HG03378 (cell line): ENCODE measurements around the gene MYO1B.
A peak's percentile ranks its signal among the peaks of the same experiment; 100 is the strongest.

ENCODE experiments used
- ATAC-seq: cut with Tn5 transposase; IDR thresholded peaks from one replicate; pipeline ENCODE4 v1.9.1; 2021; ENCODE audit warnings: mild to moderate bottlenecking, moderate library complexity; ENCODE audit not compliant: unreplicated experiment

MYO1B gene

DNA sequence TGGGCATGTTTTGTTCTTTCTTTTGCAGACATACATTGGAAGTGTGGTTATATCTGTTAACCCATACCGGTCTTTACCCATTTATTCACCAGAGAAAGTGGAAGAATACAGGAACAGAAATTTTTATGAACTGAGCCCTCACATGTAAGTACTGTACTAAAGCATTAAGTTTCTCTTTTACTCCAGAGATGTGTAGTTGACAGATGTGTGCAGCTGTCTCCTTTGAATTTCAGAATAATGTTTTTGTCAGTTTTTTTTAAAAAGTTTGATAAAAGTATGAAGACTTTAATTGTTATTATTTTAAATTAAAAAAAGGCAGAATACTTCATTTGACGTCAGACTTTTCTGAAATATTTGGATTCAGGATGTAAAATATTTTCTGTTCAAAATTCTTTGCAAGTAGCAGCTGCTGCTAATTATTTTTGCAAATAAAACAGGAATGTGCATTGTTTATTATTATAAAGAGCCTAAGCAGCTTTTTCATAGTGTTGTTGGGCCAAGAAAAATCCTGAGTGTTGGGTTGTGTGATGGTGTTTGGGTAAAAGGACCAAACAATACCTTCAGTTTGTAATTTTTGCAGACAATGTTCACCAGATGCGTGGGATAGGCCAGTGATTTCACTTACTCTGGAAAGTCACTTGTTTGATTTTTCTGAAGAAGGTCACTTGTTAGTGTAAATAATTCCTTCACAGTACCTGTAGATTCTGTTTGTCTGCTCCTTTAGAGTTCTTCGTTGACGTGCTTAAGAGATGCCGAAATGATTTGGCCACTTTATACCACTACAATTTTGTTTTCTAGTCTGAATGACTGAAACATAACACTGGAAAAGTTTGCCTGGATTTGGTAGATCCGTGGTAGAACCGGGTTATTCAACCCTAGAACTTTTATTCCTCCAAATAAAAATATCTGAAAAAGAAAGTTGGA, 51.1 kb downstream of the MYO1B start:
- no peak for ATAC-seq

DNA sequence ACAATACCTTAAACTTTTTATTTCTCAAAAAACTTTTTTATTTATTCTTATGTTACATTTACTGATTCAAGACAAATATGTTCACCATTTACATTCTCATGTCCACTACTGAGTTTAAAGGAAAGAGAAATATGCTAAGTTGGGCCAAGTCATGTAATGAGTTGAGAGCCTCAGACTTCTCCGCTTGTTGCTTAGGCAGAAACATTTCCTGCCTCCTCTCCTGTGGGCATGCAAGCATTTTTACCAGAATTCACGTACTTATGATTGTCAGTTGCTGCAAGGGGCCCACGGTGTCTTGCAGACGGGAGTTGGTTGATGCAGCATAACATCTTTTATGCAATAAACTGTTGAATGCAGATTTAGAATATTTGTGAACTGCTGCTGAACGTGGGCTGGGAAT, 51.8 kb downstream of the MYO1B start:
- ATAC-seq = no peak

DNA sequence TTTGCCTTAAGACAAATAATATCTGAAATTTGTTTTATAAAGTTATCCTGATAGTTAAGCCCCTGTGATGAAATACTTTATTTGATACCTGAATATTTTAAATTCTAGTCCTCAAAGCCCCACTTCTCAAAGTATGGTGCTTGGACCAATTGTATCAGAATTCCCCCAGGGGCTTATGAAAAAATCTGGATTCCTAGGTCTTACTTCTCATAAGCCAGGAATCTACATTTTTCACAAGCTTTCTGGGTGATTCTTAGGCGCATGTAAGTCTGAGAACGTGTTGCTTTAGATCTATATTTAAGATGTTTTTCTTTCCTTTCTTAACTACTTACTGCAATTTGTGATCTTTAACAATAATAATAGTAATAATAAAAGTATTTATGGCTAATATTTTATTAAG, 53.1 kb downstream of the MYO1B start:
- ATAC-seq = no peak

DNA sequence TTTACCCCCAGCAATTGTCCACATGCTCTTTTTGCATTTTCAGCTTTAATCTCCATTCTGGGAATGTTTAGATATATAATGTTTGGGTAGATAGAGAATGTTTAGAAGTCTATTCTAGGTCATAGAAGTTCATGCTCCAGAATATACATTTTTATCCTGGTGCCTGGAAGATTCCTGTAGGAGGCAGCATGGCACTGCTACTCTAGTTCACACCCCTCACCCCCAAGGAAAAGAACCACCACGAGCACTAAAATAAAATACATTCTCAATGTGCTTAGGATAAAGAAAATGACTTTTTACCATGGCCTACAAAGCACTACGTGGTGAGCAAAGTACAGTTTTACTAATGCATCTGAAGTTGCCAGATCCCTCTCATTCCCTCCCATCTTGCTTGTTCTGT, 53.8 kb downstream of the MYO1B start:
- ATAC-seq = no peak

DNA sequence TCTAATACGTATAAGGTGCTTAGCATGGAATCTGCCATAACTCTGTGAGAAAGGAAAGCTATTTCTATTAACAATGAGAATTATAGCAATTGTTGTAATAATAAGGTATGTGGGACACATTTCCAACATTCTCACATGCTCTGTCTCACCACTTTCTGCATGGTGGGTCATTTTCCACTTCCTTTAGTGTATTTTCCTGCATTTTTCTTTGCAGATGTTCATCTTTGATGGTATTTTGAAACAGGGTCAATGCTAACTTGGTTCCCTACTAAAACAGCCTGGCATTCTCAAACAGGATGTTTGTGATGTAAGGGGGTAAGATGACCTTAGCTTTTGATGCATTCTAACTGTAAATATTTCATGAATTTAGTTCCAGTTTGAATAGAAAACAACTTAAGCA, 54.7 kb downstream of the MYO1B start:
- no peak for ATAC-seq

DNA sequence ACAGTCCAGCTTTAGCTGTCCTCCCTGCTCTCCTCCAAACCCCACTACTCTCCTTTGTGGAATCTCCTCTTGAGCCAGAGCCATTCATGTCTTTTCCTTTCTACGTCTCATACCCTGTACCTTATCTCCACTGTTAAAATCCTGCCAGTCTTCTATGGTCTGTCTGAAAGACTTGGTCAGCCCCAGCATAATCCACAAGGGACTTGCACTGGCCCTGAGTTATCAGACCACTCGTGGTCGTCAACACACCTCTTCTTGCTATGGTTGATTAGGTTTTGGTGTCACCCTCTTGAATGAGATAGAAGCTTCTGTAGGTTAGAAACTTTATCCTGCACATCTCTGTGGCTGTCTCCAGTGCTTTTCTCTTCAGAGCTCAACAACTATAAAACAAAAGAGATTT, 56.8 kb downstream of the MYO1B start:
- no peak for ATAC-seq

DNA sequence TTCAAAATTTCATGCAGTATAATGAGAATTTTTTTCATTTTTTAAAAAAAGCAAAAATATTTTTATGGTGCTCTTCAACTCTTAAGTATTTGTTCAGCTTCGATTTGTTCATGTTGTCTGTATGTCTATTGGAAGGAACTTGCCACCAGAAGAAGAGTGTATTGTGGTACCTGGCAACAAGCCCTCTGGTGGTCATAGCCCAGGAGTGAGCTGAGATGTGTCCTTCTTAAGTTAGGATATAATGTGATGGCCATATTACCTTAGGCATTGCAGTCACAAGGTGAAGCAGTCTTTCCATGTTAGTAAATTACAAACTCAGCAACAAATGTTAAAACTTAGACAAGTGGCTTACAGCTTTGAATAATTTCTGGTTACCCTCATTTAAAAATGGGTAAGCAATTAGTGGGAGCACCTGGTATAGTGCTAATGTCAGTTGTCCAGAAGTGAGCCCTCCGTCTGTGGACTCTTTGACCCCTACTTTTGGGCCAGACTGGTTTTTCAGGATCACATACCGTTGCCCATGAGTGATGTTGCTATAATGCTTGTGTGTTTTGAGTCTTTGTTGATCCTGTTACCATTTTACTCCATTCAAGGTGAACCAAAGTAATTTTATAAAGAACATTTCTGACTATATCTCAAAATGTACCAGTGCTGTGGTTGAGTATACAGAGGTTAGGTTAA, 57.4 kb downstream of the MYO1B start:
- ATAC-seq = peak; percentile 87

DNA sequence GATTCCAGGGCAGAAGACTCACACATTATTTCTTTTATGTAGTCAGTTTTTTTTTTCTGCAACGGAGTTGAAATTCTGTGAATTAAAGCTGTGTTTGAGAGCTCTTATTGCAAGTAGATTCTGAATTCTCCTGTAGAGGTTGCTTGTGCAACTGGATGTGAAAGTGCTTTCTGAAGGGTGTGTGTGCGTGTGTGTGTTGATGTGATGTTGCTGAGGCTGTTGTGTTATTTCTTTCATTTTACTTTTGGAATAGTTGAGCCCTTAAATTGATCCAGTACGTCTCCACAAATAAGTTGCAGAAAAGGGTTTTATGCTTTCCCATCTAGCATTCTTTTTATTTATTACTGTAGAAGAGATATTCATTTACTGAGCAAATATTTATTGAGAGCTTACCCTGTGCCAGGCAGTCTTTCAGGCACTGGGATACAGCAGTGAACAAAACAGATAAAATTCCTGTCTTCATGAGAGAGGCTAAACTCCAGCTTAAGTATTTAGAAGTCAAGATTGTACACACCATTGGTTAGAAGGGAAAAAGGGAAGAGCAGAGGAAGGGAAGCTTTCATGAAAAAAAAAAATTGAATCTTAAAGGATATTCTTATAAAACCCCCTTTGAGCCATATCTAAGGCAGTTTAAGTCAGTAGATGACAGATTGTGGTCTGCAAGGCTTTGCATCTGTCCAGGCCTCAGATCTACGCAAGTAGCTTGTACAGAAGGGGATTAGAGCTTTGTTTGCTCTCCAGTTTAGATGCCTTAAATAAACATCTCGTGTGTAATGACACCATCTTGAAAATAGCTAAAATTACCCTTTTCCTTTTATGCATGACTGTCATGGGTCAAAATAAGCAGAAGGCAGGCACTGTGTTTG, 58.2 kb downstream of the MYO1B start:
- ATAC-seq = no peak

DNA sequence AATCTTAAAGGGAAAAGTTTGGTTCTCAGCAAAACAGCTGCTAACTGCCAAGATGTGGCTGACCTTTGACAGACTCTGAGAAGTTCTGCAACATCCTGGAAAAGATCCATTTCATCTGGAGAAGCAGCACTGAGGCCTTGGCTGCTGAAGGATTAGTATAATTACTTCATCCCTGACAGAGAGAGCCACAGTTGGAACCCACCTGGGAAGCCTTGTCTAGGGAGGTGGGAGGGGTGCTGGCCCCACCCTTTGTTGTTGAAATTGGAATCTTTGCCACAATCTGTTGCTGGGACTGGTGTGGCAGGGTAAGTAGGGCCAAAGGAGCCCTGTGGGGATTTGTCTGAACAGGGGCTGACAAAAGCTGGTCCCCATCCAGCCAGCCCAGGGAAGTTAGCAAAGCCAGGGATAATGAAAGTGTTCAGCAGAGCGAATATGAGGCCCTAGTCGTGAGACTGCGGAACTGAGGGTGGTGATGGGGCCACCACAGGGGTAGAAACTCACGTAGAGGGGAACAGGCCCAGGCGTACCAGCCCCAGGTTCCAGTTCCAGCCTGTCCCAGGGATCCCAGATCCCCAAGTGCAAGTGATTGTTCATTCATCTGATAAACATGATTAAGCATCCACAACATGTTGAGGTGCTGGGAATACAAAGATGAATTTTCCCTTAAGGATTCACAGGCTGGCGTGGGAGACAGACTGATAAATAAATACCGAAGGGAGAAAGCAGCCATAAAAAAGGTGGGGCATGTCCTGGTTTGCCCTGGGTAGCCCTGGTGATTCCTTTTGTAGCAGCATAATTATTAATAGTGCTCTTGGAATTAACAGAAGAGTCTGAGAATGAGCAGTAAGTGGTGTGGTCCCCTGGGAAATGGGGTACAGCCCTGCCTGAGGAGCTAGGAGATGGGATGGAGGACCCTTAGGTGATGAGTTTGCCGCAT, 60.0 kb downstream of the MYO1B start:
- ATAC-seq = no peak

DNA sequence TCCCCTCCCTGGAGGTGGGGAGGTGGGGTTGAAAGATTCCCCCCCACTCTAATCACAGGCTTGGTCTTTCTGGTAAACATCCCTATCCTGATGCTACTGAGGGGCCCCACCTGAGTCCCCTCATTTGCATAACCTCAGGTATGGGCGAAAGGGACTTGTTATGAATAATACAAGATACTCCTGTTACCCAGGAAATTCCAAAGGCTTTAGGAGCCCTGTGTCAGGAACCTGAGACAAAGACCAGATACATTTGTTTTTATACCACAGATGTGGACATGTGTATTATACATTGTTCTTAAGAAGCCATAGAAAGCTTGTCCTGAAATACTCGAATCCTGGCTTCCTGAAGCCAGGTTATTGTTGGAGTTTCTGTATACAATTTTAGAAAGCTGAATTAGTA, 62.8 kb downstream of the MYO1B start:
- no peak for ATAC-seq

DNA sequence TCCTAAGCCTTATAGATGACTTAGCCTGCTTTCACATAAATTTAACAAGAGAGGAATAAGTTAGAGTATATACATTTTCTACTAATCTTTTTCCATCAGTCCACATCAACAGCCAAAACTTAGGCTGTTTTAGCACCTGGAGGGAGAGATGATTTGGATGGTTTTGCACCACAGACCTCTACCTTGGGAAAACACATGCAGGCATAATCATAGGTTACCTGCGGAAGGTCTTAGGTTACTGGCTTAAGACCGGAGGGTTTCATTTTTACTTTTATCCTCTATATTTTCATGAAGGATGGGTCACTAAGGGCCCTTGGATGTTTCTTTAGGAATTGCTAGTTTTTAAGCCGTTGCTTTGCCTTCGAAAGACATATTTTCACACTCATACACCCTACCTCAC, 66.0 kb downstream of the MYO1B start:
- ATAC-seq = no peak

DNA sequence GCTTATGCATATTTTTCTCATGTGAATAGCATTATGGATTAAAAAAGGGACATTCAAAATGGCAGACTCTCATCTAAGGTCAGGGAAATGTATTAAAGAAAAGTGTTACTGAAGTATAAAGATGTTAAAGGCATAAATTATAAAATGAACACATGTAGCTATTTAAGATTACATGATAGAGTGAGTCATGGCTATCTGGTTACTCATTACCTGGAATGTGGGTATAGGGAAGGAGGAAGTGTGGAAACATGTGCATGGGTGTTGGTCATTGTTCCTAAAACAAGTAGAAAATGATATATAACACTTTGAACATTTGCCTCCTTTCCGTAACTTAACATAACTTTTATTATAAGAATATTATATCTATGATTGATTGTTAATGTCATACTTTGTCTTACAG, 66.4 kb downstream of the MYO1B start:
- ATAC-seq = no peak

DNA sequence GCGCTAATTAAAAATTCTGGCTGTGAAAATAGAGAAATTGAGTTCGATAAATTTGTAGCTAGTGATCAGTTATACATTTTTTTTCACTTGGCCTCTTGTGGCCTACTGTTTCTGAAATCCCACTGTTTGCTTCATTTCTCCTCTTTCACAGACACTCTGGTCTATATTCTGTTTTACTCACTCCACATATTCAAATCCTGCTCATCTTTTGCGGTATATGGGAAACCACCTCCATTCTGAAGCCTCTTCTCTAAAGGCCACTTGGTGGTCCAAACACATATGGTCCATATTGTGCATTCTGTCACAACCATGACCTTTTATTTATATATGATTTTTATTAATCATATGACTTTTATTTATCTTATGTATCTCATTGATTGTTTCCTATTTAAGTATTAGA, 67.0 kb downstream of the MYO1B start:
- no peak for ATAC-seq

DNA sequence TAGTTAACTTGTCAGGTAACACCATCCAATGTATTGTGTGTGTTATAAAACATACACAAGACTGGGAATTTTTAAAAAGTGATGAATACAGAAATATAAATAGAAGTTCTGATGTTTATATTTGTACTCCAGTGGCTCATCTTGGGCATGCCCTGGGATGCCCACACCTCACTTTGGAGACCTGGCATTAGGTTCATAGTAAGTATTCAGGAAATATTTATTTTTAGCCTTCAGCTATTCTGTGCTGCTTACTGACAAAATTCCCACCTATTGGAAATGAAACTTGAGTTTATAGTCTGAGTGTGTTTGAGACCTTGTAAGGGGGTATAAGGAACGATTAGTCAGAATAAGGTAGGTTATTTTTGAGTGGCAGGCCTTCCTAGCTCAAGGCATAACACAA, 67.5 kb downstream of the MYO1B start:
- no peak for ATAC-seq

DNA sequence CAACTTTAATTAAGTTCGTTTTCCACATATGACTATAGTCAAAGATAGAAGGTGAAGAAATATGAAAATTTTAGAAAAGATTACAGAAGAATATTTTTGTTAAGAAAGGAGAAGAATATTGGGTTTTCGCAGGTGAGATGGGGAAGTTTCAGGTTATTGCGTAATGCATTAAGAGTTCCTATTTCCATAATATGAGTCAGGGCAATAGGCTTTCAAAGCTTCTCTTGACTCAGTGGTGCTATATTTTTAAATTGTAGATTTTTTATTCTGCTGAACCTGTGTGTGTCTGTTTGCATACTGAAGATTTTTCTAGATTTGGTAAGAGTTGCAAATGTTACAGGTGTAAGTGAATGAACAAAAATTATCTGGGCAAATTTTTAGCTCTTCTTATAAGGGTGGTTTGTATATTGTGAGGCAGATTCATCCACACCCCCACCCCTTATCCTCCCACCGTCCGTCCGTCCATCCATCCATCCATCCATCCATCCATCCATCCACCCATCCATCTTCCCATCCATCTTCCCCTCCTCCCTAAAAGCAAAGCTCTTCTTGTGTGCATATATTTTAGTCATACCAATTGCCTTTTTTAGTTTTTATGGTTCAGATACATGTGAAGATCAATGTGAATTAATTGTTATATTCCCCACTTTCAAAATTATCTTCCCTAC, 69.6 kb downstream of the MYO1B start:
- no peak for ATAC-seq

DNA sequence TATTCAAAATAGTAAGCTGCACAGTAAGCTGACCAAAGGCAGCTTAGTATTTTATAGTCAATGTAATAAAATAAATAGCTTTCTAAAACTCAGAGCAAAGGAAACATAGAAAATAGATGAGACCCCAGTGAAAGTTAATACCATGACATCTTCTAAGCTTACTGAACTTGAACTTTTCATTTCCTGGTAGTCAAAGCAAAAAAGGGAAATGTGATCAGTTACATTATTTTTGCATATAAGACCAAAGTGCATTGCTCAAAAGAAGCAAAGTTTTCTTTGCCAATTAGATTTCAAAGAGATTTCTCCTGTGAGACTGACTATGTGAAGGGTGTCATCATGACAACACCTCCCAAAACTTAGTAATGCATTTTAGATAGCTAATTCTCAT, 70.2 kb downstream of the MYO1B start:
- ATAC-seq = no peak

DNA sequence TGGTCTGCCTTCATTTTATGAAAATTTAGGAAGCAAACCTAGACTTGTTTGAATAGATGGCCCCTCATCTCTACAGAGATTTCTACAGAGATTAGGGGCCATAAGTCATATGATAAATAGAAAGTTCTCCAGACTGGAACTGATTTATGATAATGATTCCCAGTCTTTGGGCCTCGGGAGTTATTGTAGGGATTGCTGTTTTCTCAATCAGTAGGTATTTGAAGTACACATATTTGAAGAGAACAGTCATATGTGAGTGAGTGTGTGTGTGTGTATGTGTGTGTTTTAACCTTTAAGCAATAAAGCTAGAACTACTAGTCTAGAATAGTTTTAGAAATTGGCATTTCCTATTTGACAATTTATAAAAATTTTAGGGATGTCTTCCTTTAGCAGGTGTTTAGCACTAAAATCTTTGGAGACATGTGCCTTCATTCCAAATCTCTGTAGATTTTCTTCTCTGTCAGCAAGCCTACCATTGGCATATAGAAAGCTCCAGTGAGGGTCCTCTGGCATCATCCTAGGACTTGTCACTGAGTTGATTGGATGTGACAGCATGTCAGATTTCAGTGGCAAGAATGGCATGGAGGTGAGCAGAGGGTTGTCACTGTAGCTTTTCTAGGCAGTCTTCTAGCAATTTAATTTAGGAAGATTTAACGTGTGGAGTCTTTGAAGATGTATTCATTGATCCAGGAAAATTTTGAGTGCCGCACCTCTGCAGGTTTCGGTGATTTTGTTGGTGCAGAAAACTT, 71.2 kb downstream of the MYO1B start:
- no peak for ATAC-seq

DNA sequence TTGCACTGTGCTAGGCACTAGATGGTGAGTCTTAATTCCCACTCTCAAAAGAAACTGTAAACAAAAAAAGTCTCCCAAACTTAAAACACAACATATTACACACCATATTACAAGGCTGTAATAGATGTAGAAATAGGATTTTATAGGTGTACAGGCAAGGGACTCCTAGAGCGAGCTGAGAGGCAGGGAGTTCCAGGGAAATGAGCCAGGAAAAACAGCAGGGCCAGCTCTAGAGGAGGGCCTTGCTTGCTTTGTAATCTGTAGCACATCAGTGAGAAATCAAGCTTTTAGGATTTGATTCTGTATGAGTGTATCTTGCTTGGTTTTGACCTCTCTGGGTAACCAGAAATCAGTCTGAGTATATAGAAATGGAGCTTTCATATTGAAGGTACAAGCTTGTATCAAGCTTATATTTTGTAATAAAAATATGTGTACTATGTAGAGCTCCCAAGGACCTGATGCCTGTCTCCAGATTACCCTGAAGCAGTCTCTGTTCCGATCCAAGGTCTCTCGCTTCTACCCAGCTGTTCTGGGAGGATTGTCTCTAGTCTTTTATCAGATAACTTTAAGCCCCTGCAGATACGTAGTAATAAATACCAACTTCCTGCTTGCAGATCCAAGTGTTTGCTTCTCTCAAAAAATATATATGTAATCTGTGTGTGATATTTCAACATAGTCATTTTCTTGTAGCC, 73.0 kb downstream of the MYO1B start:
- ATAC-seq = no peak

DNA sequence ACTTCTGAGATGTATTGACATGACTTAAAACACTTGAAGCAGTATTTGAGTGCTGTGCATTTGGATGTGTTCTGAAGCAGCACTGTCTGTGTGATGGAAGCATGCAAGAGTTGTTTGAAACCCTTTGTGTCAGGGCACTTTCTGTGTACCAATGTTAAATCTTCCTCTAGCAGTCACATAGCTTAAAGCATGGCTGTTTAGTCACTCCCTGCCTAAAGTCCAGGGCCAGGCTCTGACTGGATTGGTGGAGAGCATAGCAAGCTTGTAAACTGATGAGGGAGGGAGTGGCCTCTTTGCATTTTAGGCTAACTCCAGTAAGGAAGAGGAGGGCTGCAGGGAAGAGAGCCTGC, 73.5 kb downstream of the MYO1B start:
- ATAC-seq = no peak
